Measurements from ENCODE around the gene GPX2. TPM values are rescaled to one million over a fixed set of nuclear protein-coding genes. Genes with fewer than 3 reads are reported as not detected.

Gene GPX2
- total and polyA plus RNA-seq, 2 experiments from 2014 or later: 0.78 to 2.2 TPM

GRCh38 chr14:64958743-64959142, 16.2 kb upstream of the GPX2 start:
- Histone ChIP-seq H3K27ac (ENCODE audit: low read depth) (no peak overlapping the region), H3K27me3 (ENCODE audit: insufficient read depth) (no peaks in the 10 kb centered on the region), H4K20me1 (replicated peaks; ENCODE audit: insufficient read depth) (no peaks in the 10 kb centered on the region; the same call in none of the 2 replicates), H3F3A (replicated peaks; ENCODE audit: low read depth) (peaks cover 10% of the 10 kb centered on the region), H3K9me2 (ENCODE audit: insufficient read depth) (no peaks in the 10 kb centered on the region), H3K4me3 (no peak overlapping the region), H2AFZ (no peak overlapping the region), H3K4me2 (no peak overlapping the region), H3K4me1 (ENCODE audit: insufficient read depth) (peaks cover 32% of the 10 kb centered on the region), H3K36me3 (ENCODE audit: insufficient read depth) (peaks cover under 1% of the 10 kb centered on the region; the same call in 1 of the 2 replicates), H3K79me2 (replicated peaks; ENCODE audit: insufficient read depth) (peaks cover 30% of the 10 kb centered on the region)
- Mint-ChIP-seq H3K4me3 (no peak overlapping the region), H3K9me3 (no peaks in the 10 kb centered on the region; the same call in 2 of the 3 replicates), H3K27ac (no peak overlapping the region), H3K36me3 (ENCODE audit: low read depth) (peaks cover 12% of the 10 kb centered on the region), H3K4me1 (peaks cover 48% of the 10 kb centered on the region), H3K27me3 (ENCODE audit: insufficient read depth, low read depth, poor library complexity) (peaks cover 4% of the 10 kb centered on the region)
- no peak for TF ChIP-seq ETS1 (IDR thresholded peaks at IDR 0.05)
- no peak for TF ChIP-seq CTCF (conservative IDR thresholded peaks at IDR 0.05; ENCODE audit: low read depth in 2 of 2)
- TF ChIP-seq POLR2AphosphoS5 (IDR thresholded peaks at IDR 0.05; ENCODE audit: low read depth): no peak
- TF ChIP-seq NANOG (IDR thresholded peaks at IDR 0.05; ENCODE audit: borderline replicate concordance): no peak
- TF ChIP-seq ZNF114 (CRISPR knock-in tag; IDR thresholded peaks at IDR 0.05): no peak
- no peak for TF ChIP-seq EZH2phosphoT487 (IDR thresholded peaks at IDR 0.05; ENCODE audit: unreplicated experiment)
- TF ChIP-seq ZNF462 (CRISPR knock-in tag; IDR thresholded peaks at IDR 0.05): no peak
- no peak for TF ChIP-seq EZH2 (IDR thresholded peaks at IDR 0.05; ENCODE audit: low read depth, unreplicated experiment)
- TF ChIP-seq CREB1 (CRISPR knock-in tag; IDR thresholded peaks at IDR 0.05; ENCODE audit: low read depth): no peak
- no peak for TF ChIP-seq REST (IDR thresholded peaks at IDR 0.05; ENCODE audit: unreplicated experiment)
- TF ChIP-seq STAT1 (IDR thresholded peaks at IDR 0.05; ENCODE audit: unreplicated experiment): no peak
- no peak for TF ChIP-seq JUNB (IDR thresholded peaks at IDR 0.05; ENCODE audit: unreplicated experiment)
- TF ChIP-seq ZNF331 (CRISPR knock-in tag; IDR thresholded peaks at IDR 0.05; ENCODE audit: low read depth): no peak
- ATAC-seq (no peak), DNase-seq (ENCODE audit: low spot score) (no peak)

Measured in GM23338 (cell line).